Vagina (tissue), 2 donors: ENCODE measurements around the gene CD80.

Experiments
- CTCF ChIP-seq, 3 experiments: fragments of 450-650 bp in 2 of 3; fragments of 200-600 bp in 1 of 3; sonication (generic) in 1 of 3; IDR thresholded peaks; one replicate each; pipeline ENCODE4 v1.5.1; 2017 to 2019; ENCODE audit warnings: antibody characterized with exemption in 3 of 3, mild to moderate bottlenecking in 2 of 3, moderate library complexity in 2 of 3
- POLR2A ChIP-seq, 2 donors: fragments of 450-650 bp; IDR thresholded peaks; one replicate each; pipeline ENCODE4 v1.6.1; 2017; ENCODE audit warnings: antibody characterized with exemption in 2 of 2, mild to moderate bottlenecking in 2 of 2, moderate library complexity in 2 of 2
- POLR2AphosphoS5 ChIP-seq, 2 donors: sonication (generic); formaldehyde crosslinking; IDR thresholded peaks; one replicate each; pipeline ENCODE4 v1.9.0; 2017; ENCODE audit warnings: antibody characterized with exemption in 2 of 2, mild to moderate bottlenecking in 2 of 2, low read depth in 1 of 2; ENCODE audit not compliant: insufficient read depth in 1 of 2

GRCh38 chr3:119551598-119551997 is 7.8 kb downstream of the CD80 start:
- TF ChIP-seq POLR2A (IDR thresholded peaks at IDR 0.05) (no peak), CTCF (IDR thresholded peaks at IDR 0.05) (no peak), POLR2AphosphoS5 (IDR thresholded peaks at IDR 0.05; ENCODE audit: insufficient read depth in 1 of 2, low read depth in 1 of 2) (no peak)
